Upper lobe of left lung (tissue), 6 donors: ENCODE data around the gene APBB2. TPM values are rescaled to one million over a fixed set of nuclear protein-coding genes. Genes with fewer than 3 reads are reported as not detected.
A peak's percentile ranks its signal among the peaks of the same experiment; 100 is the strongest.

Experiments
- ATAC-seq, 2 donors: fragments of 200-7000 bp; cut with Tn5 transposase; one replicate each; pipeline ENCODE4 v1.9.1; 2022; ENCODE audit warnings: mild to moderate bottlenecking in 2 of 2, moderate library complexity in 2 of 2; ENCODE audit not compliant: low FRiP score in 2 of 2
- DNase-seq, 2 donors: peaks; one replicate each; pipeline ENCODE4 v3.0.0-alpha.2; 2019 to 2020
- H3K27ac ChIP-seq, 4 donors: fragments of 200-600 bp; sonication (generic); one replicate each; pipeline ENCODE4 v1.5.1; 2016 to 2019
- H3K27me3 ChIP-seq, 4 donors: fragments of 200-600 bp; sonication (generic); one replicate each; pipeline ENCODE4 v1.5.1; 2017 to 2019
- H3K36me3 ChIP-seq, 4 donors: fragments of 200-600 bp; sonication (generic); one replicate each; pipeline ENCODE4 v1.5.1; 2016 to 2019
- H3K4me1 ChIP-seq, 4 donors: fragments of 200-600 bp; sonication (generic); one replicate each; pipeline ENCODE4 v1.5.1; 2018 to 2019
- H3K4me3 ChIP-seq, 4 donors: fragments of 200-600 bp; sonication (generic); one replicate each; pipeline ENCODE4 v1.5.1; 2017 to 2019; ENCODE audit warnings: mild to moderate bottlenecking in 2 of 4, moderate library complexity in 1 of 4
- H3K9me3 ChIP-seq, 4 donors: fragments of 200-600 bp; sonication (generic); one replicate each; pipeline ENCODE4 v1.5.1; 2018 to 2019
- EP300 ChIP-seq, 4 donors: sonication (generic); formaldehyde crosslinking; IDR thresholded peaks; one replicate each; pipeline ENCODE4 v1.5.1; 2017; ENCODE audit warnings: antibody characterized with exemption in 4 of 4, control low read depth in 2 of 4
- POLR2A ChIP-seq, 4 donors: fragments of 450-650 bp; IDR thresholded peaks; one replicate each; pipeline ENCODE4 v1.5.1; 2016 to 2017; ENCODE audit warnings: antibody characterized with exemption in 4 of 4, mild to moderate bottlenecking in 2 of 4
- POLR2AphosphoS5 ChIP-seq, 2 donors: sonication (generic); formaldehyde crosslinking; IDR thresholded peaks; one replicate each; pipeline ENCODE4 v1.5.1; 2017; ENCODE audit warnings: antibody characterized with exemption in 2 of 2
- WGBS, 2 donors: methylation state at CpG; one replicate each; pipeline ENCODE4 v1.1.5; 2017 to 2018; 5-methylcytosine and 5-hydroxymethylcytosine counted together
- total RNA-seq, 6 donors: library from RNA; depleted of rRNA in 4 of 6; stranded (reverse); fragments of >200 nt in 4 of 6; gene quantifications; one replicate each; pipeline versions ENCODE4 v1.1.0 to v1.2.1, GENCODE V29; 2016 to 2021
- TF ChIP-seq, protein P1 (sequence below), 6 experiments: fragments of 450-650 bp in 4 of 6; fragments of 200-600 bp in 2 of 6; sonication (generic) in 2 of 6; IDR thresholded peaks; one replicate each; pipeline ENCODE4 v1.5.1; 2016 to 2019; ENCODE audit warnings: antibody characterized with exemption in 6 of 6
- donor health status: DM: no; HTN: no; CAD: no; lungs with moderate emphysema.
- donor health status: DM: no; HTN: yes; CAD: no; lungs with severe emphysema.

APBB2 gene
- total RNA-seq, 6 donors from 2014 or later = 69.5 to 168 (median 102) TPM

DNA sequence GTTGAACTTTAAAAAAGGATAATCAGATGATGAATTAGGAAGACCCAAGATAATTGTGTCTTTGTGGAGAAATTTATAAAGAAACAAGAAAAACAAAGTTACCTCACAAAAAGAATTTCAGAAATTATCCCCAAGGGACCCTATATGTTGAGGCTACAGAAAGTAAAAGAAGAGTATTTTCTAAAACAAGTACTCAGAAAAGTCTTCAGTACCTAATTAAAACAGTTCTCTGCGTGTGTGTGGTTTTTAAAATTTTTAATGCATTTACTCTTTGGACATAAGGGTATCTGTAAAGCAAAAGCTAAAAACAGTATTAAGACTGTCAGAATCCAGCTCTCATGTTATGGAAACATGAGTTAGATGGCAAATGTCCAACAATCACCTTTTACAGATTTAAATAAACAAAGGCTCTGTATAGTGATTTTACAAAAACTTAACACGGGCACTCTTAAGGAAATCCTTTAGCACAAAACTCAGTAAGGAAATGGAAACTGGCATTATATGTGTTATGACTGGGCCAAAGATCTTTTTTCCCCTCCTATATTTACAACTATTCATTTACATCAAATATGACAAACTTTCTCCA is 277.1 kb downstream of the APBB2 start:
- DNase-seq = no peak
- Histone ChIP-seq H3K4me3 (no peak overlapping the region), H3K4me1 (peaks cover 0 to 4% (median 2%) of the 10 kb centered on the region in 4 donors), H3K27me3 (no peaks in the 10 kb centered on the region), H3K36me3 (peaks cover 0 to 13% (median 6%) of the 10 kb centered on the region in 4 donors), H3K9me3 (no peaks in the 10 kb centered on the region), H3K27ac (no peak overlapping the region)
- no peak for ATAC-seq
- WGBS, 2 donors = 67% methylated on average over 2 of the region's 2 CpGs
- TF ChIP-seq POLR2A (IDR thresholded peaks at IDR 0.05) (no peak), EP300 (IDR thresholded peaks at IDR 0.05) (no peak), POLR2AphosphoS5 (IDR thresholded peaks at IDR 0.05) (no peak)
- TF ChIP-seq, protein P1, sequence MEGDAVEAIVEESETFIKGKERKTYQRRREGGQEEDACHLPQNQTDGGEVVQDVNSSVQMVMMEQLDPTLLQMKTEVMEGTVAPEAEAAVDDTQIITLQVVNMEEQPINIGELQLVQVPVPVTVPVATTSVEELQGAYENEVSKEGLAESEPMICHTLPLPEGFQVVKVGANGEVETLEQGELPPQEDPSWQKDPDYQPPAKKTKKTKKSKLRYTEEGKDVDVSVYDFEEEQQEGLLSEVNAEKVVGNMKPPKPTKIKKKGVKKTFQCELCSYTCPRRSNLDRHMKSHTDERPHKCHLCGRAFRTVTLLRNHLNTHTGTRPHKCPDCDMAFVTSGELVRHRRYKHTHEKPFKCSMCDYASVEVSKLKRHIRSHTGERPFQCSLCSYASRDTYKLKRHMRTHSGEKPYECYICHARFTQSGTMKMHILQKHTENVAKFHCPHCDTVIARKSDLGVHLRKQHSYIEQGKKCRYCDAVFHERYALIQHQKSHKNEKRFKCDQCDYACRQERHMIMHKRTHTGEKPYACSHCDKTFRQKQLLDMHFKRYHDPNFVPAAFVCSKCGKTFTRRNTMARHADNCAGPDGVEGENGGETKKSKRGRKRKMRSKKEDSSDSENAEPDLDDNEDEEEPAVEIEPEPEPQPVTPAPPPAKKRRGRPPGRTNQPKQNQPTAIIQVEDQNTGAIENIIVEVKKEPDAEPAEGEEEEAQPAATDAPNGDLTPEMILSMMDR (IDR thresholded peaks at IDR 0.05) = no peak

DNA sequence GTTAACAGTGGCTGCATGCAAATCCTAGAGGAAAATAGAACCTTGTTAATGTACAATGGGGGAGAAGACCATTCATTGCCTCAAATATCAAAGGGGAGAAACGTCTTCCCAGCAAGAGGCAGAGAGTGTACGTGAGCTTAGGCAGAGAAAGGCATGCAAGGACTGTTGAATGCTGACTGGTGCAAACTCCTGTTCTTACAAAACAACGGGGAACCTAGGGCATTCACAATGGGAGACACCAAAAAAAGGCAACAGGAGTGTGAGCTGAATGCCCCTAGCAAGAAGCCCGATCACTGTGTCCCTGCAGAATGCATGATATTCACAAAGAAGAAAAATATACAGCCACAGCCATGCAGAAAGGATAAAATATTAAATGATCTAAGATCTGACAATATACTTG is 279.7 kb downstream of the APBB2 start:
- H3K9me3 ChIP-seq = no peaks in the 10 kb centered on the region
- DNase-seq = no peak
- peaks cover 0 to 18% (median 6%) of the 10 kb centered on the region in 4 donors for H3K36me3 ChIP-seq
- H3K4me1 ChIP-seq = peaks cover 0 to 3% (median 0%) of the 10 kb centered on the region in 4 donors
- no peak overlapping the region for H3K27ac ChIP-seq
- no peak for ATAC-seq
- TF ChIP-seq, protein P1 (IDR thresholded peaks at IDR 0.05) = no peak
- TF ChIP-seq POLR2AphosphoS5 (IDR thresholded peaks at IDR 0.05) (no peak), EP300 (IDR thresholded peaks at IDR 0.05) (no peak), POLR2A (IDR thresholded peaks at IDR 0.05) (no peak)
- H3K4me3 ChIP-seq = no peak overlapping the region
- WGBS, 2 donors = 80 to 82% methylated on average over 4 of the region's 4 CpGs
- H3K27me3 ChIP-seq = no peaks in the 10 kb centered on the region

DNA sequence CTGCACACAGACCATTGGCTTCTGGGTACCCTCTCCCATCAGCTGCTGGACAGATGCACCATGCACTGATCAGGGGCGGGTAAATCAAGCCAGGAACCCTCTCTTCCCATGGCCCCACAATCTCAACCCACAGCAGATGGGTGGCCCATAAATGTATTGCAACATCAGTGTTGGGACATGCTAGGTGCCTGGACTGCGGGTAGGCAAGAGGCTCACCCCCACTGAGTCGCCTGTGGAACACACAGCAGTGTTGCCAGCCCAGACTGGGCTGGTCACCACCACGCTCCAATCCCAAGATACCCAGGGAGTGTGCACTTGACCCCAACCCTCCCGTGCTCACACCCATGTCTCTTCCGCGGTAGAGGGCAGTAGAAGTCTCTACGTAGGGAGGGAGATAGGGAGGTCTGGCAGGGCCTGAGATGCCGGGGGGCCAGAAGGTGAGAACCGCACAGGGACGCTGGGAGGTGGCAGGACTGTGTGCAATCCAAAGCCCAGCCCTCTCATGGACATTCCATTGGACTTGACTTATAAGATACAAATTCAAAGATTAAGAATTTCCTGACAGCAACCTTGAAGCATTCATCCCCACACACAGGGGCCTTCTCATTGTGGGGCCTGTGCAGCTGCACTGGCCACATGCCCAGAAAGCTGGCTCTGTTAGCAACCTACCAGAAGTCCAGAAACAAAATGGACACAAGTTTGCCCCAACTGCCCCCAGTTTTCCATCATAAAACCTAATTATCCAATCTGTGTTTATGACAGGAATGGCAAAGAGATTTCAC is 280.9 kb downstream of the APBB2 start:
- WGBS, 2 donors = 88 to 100% methylated on average over 5 to 11 of the region's 11 CpGs
- H3K4me1 ChIP-seq = peaks cover 0 to 3% (median 0%) of the 10 kb centered on the region in 4 donors
- peaks cover 0 to 20% (median 6%) of the 10 kb centered on the region in 4 donors for H3K36me3 ChIP-seq
- TF ChIP-seq EP300 (IDR thresholded peaks at IDR 0.05) (no peak), POLR2A (IDR thresholded peaks at IDR 0.05) (no peak), POLR2AphosphoS5 (IDR thresholded peaks at IDR 0.05) (no peak)
- TF ChIP-seq, protein P1 (IDR thresholded peaks at IDR 0.05) = no peak
- ATAC-seq (peak; percentile 28 to 29), DNase-seq (no peak)
- H3K27ac ChIP-seq = no peak overlapping the region
- no peak overlapping the region for H3K4me3 ChIP-seq
- H3K27me3 ChIP-seq = no peaks in the 10 kb centered on the region
- no peaks in the 10 kb centered on the region for H3K9me3 ChIP-seq

DNA sequence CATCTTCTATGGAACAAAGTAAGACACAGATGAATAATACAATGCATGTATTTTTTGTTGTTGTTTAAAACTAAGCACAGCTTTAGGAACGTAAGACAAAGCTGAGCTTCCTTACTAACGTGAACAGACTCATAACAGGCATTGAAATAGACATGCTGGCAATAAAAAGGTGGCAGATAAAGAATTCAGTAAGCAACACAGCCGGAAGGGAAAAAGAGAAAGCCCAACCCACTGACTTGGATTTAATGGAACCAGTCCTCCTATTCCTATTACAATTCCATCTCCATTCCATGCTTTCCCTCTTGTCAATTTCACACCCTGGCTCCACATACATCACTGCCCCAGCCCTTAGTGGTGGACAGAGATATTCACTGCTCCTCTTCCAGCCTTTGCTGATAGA is 282.5 kb downstream of the APBB2 start:
- H3K9me3 ChIP-seq = no peaks in the 10 kb centered on the region
- ATAC-seq = no peak
- no peak overlapping the region for H3K27ac ChIP-seq
- peaks cover 0 to 4% (median 2%) of the 10 kb centered on the region in 4 donors for H3K4me1 ChIP-seq
- WGBS, 2 donors = 58 to 80% methylated on average over 3 of the region's 3 CpGs
- no peak for DNase-seq
- H3K36me3 ChIP-seq = peaks cover 0 to 20% (median 6%) of the 10 kb centered on the region in 4 donors
- TF ChIP-seq POLR2A (IDR thresholded peaks at IDR 0.05) = no peak
- no peak for TF ChIP-seq EP300 (IDR thresholded peaks at IDR 0.05)
- TF ChIP-seq POLR2AphosphoS5 (IDR thresholded peaks at IDR 0.05) = no peak
- TF ChIP-seq, protein P1 (IDR thresholded peaks at IDR 0.05) = no peak
- no peaks in the 10 kb centered on the region for H3K27me3 ChIP-seq
- no peak overlapping the region for H3K4me3 ChIP-seq
